ENCODE measurements around the gene PPP1R16B. TPM values are rescaled to one million over a fixed set of nuclear protein-coding genes. Genes with fewer than 3 reads are reported as not detected.
"Not testable (repeated sequence)": the region's sequence is repeated elsewhere in the genome, so short reads cannot be mapped to it uniquely, and the experiment has no call there.

Gene PPP1R16B
- polyA plus RNA-seq, 3 donors: 7.2 to 8.3 (median 7.3) TPM

DNA sequence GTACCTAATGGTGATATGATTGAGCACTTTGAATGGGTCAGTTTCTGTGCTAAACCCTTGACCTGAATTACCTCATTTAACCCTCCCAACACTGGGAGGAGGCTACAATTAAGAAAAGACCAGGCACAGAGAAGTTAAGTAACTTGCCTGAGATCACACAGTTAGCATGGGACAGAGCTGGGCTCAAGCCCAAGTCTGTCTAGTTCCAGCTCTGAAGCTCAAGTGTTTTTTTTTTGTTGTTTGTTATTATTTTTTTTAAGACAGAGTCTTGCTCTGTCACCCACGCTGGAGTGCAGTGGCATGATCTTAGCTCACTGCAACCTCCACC, 124.7 kb downstream of the PPP1R16B start:
- no peak for DNase-seq

- no peak for DNase-seq
Measured at GRCh38 chr20:38931984-38932383, 126.5 kb downstream of the PPP1R16B start.

DNA sequence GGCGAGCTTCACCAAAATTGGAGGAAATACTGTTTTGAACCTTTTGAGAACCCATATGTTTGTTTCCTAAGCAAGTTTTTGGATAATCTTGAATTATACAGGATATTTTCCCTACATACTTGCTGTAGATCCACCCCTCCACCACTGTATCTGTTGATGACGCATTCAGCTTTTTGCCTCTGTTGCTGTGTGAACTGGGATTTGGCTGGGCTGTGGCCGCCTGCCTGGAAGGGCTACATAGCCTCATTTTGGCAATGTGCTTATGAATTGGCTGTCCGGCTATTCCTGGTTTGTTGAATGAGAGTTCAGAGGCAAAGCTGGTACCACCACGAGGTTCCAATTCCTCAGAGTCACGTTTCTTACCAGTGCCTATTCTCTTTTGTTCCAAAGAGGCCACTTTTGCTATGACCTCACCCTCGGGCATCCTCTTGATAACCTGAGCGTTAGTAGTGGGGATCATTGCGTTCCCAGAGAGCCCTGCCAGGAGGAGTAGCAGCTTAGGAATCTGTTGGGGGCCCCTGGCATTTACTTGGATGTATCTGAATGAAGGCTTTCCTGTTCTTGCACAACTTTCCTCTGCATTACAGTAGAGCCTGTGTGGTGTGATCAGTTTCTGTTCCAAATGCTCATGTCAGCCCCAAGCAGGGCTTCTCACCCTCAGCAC, 127.1 kb downstream of the PPP1R16B start:
- DNase-seq: no peak

- no peak for DNase-seq
Measured at GRCh38 chr20:38934530-38934929, 129.0 kb downstream of the PPP1R16B start.

GRCh38 chr20:38935285-38935684, 129.8 kb downstream of the PPP1R16B start:
- DNase-seq: no peak

- no peak for DNase-seq
Measured at GRCh38 chr20:38935967-38936407, 130.5 kb downstream of the PPP1R16B start.

GRCh38 chr20:38937000-38937399, 131.5 kb downstream of the PPP1R16B start:
- DNase-seq: no peak

DNA sequence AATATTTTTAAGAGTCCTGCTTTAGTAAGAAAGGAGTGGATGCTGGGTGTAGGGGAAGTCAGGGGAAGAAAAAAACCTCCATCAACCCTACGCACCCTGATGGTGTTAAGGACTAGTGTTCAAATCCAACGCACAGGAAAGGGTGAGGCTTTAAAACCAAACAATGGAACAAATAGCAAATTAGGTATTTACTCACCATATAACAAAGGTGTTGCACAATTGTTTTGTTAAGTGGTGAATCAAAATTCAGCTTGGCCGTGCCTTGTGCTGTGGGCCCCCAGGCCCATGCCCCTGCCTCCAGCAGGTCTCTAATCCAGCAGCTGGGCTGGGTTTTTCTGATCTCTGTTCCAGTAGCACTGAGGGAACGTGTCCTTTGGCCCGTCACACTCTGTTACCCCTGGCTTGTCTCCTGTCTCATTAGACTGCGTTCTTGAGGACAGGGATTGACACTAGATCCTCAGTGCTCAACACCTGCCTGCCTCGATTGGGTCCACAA, 132.5 kb downstream of the PPP1R16B start:
- DNase-seq: no peak

- no peak for DNase-seq
Measured at GRCh38 chr20:38939686-38940085, 134.2 kb downstream of the PPP1R16B start.

DNA sequence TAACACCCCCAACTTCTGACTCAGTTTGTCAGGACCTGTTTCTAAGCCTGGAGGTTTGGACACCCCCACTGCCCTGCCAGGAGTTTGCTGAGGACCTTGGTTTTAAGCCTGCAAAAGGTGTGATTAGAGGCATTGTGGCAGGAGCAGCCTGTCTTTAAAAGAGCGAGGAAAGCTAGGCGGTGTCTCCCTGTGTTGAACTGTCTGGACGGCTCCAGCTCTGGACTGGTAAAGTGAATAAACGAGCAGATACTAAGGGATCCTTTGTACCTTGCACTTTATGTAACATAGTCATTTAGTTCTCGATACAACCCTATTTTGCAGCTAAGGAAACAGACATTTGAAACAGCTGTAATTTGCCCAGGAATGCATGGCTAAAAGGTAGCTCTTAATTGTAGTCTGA, 135.1 kb downstream of the PPP1R16B start:
- DNase-seq: no peak

DNA sequence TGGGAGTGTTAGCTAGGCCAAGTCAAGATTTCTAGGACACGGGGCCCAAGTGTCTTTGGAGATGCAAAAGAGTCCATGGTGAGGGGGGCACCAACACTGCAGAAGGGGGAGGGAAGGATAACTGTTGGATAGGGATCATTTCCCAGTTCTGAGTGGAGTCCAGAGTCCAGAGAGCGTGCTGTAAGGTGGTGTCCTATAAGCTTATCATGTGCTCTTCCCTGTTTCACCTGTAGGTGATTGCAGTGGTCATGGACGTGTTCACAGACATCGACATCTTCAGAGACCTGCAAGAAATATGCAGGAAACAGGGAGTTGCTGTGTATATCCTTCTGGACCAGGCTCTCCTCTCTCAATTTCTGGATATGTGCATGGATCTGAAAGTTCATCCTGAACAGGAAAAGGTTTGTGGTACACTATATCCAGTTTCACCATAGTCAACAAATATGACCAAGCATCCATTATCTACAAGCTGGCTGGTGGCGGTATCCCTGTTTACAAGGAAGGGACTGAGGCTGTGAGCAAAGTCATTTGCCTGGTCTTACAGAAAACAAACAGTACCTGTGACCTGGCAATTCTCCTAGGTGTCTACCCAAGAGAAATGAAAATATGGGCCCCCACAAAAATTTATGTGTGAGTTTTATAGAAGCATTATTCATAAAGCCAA, 136.4 kb downstream of the PPP1R16B start:
- DNase-seq: no peak

- no peak for DNase-seq
Measured at GRCh38 chr20:38945012-38945411, 139.5 kb downstream of the PPP1R16B start.

DNA sequence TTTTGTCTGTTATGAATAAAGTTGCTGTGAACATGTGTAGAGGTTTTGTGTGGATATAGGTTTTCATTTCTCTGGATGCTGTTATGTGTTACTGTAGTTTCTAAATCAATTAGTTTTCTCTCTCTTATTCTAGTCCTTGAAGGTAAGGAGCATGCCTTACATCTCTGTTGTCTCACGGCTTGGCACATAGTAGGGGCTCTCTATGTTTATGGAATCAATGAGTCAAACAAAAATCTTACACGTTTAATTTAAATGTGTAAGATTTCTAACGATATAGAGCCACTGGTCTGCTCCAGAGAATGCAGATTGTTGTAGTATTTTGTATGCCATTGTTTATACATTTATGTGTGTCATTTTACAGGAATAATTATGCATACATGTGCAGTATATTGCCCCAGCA, 141.3 kb downstream of the PPP1R16B start:
- no peak for DNase-seq

DNA sequence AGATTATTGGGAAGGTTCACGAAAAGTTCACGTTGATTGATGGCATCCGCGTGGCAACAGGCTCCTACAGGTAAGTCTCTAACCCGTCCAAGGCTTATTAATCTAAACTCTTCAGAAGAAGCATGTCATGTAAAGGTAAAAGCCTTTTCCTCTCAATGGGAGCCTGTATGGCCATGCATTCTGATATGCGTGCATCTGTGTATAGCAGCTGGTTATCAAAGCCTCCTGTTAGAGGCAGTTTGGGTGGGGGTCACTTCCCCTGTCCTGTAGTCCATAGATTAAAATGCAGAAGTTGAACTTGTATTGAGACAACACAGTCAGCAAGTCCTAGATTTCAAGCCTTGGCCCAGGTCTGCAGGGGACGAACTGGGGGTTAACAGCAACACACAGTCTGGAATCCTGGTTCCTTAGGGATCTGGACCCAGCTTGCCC, 142.4 kb downstream of the PPP1R16B start:
- no peak for DNase-seq

DNA sequence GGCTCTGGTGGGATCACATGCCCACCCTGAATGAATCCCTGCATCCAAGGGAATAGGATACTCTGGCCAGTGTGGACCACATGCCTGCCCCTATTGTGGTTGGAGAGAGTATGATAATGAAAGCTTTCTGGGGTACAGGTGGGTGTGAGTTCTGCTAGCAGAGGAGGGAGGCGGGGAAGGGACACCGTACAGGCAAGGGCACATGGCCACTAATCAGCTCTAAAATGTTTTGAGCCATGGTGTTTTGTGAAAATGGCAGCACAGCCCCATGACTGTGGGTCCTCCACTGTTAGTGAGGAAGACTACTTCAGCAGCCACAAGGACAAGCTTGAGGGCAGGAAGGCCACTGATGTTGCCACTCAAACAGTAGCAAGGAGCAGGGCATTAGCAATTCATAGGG, 144.8 kb downstream of the PPP1R16B start:
- no peak for DNase-seq

DNA sequence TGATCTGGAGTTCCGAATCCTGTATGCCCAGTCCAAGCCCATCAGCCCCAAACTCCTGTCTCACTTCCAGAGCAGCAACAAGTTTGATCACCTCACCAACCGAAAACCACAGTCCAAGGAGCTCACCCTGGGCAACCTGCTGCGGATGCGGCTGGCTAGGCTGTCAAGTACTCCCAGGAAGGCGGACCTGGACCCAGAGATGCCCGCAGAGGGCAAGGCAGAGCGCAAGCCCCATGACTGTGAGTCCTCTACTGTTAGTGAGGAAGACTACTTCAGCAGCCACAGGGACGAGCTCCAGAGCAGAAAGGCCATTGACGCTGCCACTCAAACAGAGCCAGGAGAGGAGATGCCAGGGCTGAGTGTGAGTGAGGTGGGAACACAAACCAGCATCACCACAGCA, 146.1 kb downstream of the PPP1R16B start:
- no peak for DNase-seq

DNA sequence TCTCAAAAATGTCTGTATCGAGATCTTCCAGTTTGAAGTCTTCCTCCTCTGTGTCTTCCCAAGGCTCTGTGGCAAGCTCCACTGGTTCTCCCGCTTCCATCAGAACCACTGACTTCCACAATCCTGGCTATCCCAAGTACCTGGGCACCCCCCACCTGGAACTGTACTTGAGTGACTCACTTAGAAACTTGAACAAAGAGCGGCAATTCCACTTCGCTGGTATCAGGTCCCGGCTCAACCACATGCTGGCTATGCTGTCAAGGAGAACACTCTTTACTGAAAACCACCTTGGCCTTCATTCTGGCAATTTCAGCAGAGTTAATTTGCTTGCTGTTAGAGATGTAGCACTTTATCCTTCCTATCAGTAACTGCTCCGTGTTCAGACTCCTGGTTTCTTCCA, 146.7 kb downstream of the PPP1R16B start:
- DNase-seq: no peak

GRCh38 chr20:38953630-38954340, 148.3 kb downstream of the PPP1R16B start:
- no peak for DNase-seq

- DNase-seq: no peak
Measured at GRCh38 chr20:38957235-38957876, 151.9 kb downstream of the PPP1R16B start.

- no peak for DNase-seq
Measured at GRCh38 chr20:38957915-38958485, 152.5 kb downstream of the PPP1R16B start.

GRCh38 chr20:38960187-38960687, 154.7 kb downstream of the PPP1R16B start:
- DNase-seq: not testable (repeated sequence)

GRCh38 chr20:38961530-38962043, 156.1 kb downstream of the PPP1R16B start:
- no peak for DNase-seq
